ENCODE measurements around the gene C3orf20. TPM values are rescaled to one million over a fixed set of nuclear protein-coding genes. Genes with fewer than 3 reads are reported as not detected.

The C3orf20 gene
- total RNA-seq, 1 donor from 2014 or later = not detected

DNA sequence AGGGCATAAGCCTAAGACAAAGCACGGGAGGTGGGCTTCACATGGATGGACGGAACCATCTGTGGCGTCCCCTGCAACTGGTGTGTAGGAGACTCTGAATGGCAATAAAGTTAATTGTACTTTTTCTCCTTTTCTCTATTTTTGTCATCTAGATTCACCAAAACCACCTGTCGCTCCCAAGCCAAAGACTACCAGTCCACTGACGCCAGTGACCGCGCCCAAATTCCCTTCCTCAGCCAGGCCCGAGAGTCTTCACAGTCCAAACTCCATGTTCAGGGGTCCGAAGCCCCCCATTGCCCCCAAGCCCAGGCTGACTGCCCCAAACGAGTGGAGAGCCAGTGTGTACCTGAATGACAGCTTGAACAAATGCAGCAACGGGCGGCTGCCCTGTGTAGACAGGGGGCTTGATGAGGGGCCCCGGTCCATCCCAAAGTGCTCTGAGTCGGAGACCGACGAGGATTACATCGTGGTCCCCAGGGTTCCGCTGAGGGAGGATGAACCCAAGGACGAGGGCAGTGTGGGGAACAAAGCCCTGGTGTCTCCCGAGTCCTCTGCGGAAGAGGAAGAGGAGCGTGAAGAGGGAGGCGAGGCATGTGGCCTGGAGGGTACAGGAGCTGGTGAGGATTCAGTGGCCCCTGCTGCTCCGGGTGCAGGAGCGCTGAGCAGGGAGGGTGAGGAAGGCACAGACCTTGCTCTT is 144.0 kb downstream of the C3orf20 start, which contains the start of gene FGD5:
TSS of gene FGD5 (plus strand) at position 159 of the 697 bp plus-strand sequence. CDS start at position 269, 110 bp downstream.
- no peak for ATAC-seq
- DNase-seq (ENCODE audit: missing footprints) = no peak
- intact Hi-C loops (cut with DNase I) = no loop called here

DNA sequence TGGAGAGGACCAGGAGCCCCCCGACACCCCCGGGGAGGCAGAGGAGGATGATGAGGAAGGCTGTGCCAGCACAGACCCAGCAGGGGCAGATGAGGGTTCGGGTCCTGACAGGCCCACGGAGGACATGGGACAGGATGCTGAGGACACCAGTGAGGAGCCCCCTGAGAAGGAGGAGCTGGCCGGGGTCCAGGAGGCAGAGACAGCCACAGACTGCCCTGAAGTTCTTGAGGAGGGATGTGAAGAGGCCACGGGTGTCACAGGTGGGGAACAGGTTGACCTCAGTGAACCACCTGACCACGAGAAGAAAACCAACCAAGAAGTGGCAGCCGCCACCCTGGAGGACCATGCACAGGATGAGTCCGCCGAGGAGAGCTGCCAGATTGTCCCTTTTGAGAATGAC is 144.7 kb downstream of the C3orf20 start:
- ATAC-seq (no peak), DNase-seq (ENCODE audit: missing footprints) (no peak)
- intact Hi-C loops (cut with DNase I) = no loop called here

DNA sequence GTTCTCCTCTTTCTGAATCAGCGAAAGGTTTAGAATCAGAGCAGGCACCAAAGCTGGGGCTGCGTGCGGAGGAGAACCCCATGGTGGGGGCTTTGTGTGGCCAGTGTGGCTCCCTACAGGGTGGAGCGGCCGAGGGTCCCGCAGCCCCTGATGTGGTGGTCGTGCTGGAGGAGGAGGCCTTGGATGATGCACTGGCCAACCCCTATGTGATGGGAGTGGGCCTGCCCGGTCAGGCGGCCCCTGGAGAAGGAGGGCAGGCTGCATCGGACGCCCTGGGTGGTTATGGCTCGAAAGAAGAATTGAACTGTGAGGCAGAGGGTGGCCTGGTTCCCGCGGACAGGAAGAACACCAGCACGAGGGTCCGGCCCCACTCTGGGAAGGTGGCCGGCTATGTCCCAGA is 145.2 kb downstream of the C3orf20 start:
- intact Hi-C loops (cut with DNase I) = no loop called here
- DNase-seq (ENCODE audit: missing footprints) (no peak), ATAC-seq (no peak)

DNA sequence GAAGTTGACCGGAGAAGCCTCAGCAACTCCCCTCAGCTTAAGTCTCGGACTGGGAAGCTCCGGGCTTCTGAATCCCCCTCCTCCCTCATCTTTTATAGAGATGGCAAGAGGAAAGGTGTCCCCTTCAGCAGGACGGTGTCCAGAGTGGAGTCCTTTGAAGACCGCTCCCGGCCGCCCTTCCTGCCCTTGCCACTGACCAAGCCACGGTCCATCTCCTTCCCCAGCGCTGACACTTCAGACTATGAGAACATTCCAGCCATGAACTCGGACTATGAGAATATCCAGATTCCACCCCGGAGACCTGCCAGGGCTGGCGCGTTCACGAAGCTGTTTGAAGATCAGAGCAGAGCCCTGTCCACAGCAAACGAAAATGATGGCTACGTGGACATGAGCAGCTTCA is 146.2 kb downstream of the C3orf20 start:
- intact Hi-C loops (cut with DNase I) = no loop called here
- DNase-seq (ENCODE audit: missing footprints) (no peak), ATAC-seq (no peak)

DNA sequence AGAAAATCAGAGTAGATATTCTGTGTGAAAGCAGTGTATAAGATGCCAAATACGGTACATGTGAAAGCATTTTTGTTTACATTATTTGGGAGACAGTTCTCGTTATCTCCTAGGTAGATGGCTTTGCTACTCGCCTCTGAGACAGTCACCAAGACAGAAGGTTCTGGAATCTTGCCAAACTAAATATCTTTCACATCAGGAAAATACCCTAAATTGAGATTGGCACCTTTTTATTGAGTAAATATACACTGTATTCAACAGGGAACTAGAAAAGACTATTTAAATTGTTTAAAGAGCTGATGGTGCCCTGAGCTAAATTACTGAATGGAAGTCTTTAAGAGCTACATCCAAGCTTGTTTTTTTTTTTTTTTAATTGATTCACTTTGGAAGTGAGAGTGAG is 147.2 kb downstream of the C3orf20 start:
- DNase-seq (ENCODE audit: missing footprints) (no peak), ATAC-seq (no peak)
- intact Hi-C loops (cut with DNase I) = no loop called here

Other genes with a start within 250 kb of the C3orf20 start
- gene GRIP2, start 134.8 kb upstream of the C3orf20 start, total RNA-seq = 39.3 TPM
- 9.7 TPM for gene CCDC174, start 23.4 kb upstream of the C3orf20 start, total RNA-seq
- 16.5 TPM for gene FGD5, start 143.8 kb downstream of the C3orf20 start, total RNA-seq